ENCODE data around the gene FUBP1. TPM values are rescaled to one million over a fixed set of nuclear protein-coding genes. Genes with fewer than 3 reads are reported as not detected.
"Not testable (repeated sequence)": the region's sequence is repeated elsewhere in the genome, so short reads cannot be mapped to it uniquely, and the experiment has no call there.

Gene FUBP1
- total RNA-seq, 1 donor from 2014 or later: 134 TPM

DNA sequence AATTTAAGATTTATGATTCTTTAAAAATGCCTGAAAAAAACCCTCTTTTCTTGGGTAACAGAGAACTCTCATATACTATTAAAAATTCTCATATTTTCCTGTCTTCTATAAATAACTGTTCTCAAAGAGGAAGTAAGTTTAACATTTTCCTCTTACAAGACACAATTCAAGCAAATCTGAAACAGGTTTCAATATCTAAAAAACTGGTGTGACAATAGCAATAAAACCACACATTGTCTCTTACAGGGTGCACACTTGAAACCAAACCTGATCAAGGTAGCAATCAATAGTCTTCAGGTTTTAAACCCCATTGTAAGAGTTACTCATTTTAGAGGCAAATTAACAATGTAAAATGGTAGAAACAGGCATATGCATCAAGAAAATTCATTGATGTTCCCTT, 28.0 kb downstream of the FUBP1 start:
- DNase-seq (ENCODE audit: low read depth): no peak

DNA sequence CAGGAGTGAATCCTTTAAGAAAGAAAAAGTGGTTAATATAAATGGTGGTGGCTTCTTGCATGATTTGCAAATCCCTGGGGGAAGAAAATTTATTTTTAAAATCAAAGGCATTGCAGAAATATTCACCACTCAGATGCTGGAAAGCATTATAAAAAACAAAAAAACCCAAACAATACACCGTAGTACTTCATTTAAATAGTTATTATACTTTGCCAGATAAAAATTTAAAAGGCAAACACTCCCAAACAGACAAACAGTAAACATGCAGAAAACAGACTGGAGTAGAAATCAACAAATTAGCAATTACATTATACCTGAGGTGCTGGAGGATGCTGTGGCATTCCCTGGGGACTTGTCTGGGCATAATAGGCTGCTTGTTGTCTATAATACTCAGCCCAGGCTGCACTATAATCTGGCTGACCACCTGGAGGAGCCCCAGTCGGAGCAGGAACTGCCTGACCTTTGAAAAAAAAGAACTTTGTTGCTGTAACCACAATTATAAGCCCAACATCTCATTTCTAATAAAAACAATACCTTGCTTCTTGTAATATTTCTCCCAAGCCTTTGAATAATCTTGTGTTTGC, 29.9 kb downstream of the FUBP1 start:
- DNase-seq (ENCODE audit: low read depth): peak; percentile 55

DNA sequence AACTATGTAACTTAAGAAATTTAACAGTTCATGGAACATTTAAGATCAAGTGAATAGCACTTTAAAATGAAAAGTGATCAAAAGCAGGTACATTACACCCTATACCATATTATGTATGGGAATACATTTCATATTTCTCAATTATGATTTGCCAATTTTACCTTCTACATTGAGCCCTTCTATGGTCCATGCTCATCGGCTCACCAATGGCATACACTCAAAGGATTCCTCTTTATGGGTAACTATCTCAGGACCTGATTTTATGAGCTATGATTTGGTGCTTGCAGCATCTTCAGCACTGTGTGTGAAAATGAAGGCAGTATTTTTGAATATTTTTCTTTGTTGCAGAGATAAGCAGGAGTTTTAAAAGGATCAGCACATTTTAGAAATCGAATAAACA, 33.5 kb downstream of the FUBP1 start:
- DNase-seq (ENCODE audit: low read depth): no peak

DNA sequence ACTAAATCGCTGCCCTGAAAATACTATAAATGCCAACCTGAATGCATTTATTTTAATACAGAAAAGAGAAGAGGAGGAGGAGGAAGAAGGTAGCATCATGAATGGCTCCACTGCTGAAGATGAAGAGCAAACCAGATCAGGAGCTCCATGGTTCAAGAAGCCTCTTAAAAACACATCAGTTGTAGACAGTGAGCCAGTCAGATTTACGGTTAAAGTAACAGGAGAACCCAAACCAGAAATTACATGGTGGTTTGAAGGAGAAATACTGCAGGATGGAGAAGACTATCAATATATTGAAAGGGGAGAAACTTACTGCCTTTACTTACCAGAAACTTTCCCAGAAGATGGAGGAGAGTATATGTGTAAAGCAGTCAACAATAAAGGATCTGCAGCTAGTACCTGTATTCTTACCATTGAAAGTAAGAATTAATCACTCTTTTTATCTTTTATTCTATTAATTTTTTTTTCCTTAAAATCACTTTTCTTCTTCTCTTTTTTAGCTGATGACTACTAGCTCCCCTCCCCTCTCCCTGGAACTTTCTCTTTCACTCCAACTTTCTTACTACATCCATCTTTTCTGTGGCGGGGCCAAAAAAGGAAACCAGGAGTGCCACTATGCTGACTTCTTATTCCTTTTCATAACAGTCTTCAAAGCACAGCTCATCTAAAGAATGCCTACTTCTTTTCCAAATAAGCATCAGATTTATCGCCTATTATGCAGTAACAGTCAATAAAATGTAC, 36.3 kb downstream of the FUBP1 start:
- no peak for DNase-seq (ENCODE audit: low read depth)

DNA sequence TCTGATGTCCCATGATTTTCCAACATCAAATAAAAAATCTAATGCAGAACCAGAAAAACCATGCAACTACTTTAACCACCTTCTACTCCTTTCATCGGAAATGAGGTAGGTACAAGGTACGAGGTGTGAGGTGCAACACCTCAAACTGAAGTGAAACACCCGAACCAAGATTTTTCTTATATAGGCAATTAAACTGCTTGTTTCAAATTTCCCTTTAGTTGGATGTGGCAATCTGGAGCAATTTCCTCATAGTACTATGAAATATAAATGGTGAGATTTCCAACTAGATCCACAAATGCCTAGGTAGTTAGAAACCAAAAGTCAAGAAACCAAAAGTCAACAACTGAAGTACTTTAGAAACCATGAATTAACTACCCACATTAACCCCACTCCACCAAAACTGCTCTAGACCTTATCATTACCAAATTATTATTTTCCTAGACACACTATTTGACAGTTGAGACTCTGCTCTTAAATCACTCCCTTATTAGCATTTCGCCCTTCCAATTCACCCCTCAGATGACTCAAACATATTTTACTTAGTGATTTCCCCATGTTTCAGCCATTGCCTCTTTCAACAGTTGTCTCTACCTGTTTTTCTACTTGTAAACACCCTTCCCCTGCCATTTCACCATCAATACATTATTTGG, 37.8 kb downstream of the FUBP1 start:
- DNase-seq (ENCODE audit: low read depth): no peak

DNA sequence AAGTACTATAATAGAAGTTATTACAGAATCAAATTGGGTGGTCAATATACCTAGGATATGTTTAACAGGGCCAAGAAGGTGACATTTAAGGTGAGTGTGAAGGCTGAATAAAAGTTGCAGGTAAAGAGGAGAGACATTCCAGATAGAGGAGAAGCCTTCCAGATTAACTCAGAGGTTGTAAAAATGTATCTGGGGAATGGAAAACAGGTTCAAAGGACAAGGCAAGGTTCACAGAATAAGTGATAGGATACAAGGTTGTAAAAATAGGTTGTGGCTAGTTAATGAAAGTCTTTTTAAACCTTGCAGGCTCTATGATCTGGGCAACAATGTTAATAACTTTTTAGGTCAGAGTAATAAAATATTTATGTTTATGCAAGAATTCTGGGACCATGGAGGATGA, 40.2 kb downstream of the FUBP1 start:
- no peak for DNase-seq (ENCODE audit: low read depth)

DNA sequence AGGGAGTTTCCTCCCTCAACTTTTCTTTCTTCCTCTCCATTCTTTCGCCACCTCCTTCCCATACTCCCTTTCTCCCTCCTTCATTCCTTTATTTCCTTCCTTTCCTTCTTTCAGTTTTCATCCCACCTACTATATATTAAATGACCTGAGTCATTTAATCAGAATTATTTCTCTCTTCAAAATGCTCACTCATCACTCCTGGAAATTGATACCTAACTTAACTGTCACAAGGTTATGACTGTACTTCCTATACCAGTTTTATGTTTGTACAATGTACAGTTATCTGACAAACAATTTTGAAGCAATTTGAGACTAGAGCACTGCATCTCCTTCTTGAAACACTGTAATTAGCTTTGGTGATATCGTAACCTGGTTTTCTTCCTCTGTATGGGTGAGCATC, 49.1 kb downstream of the FUBP1 start:
- DNase-seq (ENCODE audit: low read depth): no peak

DNA sequence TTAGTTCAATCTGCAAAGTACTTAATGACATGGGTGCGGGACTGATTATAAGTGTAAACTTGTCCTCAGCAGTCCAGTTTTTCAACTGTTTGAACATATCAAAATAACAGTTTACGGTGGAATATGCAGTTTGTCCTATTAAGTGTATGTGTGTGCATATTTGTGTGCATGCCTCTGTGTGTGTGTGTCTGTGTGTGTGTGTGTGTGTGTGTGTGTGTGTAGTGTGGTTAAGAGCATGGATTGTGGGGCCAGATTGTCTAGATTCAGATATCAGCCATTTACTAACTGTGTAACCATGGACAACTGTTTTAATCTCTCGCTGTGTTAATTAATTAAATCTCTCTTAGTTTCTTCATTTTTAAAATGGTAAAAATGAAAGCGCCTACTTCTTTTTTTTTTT, 51.5 kb downstream of the FUBP1 start:
- DNase-seq (ENCODE audit: low read depth): no peak

DNA sequence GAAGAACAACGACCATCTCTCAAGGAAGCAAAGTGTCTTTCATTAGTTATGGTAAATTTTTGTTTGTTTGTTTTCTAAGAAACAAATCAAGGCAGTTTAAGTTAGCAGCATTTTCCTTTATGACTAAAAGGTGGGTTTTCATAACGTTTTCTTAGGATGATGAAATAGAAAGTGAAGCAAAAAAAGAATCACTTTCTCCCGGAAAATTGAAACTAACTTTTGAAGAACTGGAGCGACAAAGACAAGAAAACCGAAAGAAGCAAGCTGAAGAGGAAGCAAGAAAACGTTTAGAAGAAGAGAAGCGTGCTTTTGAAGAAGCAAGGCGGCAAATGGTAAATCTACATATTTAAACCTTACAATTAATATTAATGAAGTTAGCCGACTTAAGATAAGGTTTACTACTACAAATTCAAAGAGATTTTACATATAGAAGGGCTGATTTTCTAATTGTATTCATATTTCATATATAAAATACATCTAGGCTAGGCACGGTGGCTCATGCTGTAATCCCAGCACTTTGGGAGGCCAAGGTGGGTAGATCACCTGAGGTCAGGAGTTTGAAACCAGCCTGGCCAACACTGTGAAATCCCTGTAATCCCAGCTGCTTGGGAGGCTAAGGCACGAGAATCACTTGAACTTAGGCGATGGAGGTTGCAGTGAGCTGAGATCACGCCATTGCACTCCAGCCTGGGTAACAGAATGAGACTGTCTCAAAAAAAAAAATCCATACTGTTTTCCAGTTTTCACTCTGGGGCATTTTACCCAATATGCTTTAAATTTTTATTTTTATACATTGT, 52.1 kb downstream of the FUBP1 start:
- no peak for DNase-seq (ENCODE audit: low read depth)

DNA sequence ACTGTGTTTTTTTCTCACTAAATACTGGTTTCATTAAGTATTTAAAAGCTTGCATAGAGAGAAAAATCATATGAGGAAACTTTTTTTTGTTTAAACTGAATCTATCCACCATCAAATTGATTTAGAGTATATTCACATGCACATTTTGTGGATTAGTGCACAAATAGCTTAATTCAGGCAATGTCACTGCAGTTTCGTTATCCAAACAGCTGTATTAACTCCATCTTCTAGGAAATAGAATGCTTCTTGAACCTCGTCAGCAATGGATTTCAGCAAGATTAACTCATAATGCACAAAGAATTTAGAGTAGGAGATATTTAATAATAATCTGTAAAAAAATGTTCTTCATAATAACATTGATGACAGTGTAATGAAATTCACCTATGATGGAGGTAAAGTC, 52.9 kb downstream of the FUBP1 start:
- DNase-seq (ENCODE audit: low read depth): no peak

DNA sequence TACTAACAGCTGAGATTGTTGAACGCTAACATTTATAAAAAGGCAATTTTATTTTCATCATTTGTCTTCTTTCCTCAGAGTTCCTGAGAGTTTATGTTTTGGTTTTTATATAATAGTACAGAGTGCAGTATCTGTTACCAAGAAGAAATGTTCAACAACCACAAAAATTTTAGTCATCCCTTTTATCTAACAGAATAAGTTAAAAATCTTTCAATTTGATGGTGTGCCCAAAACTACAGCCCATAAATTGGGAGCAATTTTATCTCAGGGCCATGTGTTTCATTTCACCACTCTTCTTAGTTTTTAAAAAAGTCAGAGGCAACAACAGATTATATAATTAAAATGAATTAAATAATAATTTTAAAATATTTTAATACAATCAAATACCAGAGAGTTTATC, 53.4 kb downstream of the FUBP1 start:
- peak; percentile 49 for DNase-seq (ENCODE audit: low read depth)

DNA sequence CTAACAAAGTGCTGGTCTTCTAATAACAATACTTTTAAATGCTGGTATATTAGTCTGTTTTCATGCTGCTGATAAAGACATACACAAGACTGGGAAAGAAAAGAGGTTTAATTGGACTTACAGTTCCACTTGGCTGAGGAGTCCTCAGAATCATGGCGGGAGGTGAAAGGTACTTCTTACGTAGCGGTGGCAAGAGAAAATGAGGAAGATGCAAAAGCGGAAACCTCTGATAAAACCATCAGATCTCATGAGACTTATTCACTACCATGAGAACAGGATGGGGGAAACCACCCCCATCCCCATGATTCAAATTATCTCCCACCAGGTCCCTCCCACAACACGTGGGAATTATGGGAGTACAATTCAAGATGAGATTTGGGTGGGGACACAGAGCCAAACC, 60.0 kb downstream of the FUBP1 start:
- not testable (repeated sequence) for DNase-seq (ENCODE audit: low read depth)

DNA sequence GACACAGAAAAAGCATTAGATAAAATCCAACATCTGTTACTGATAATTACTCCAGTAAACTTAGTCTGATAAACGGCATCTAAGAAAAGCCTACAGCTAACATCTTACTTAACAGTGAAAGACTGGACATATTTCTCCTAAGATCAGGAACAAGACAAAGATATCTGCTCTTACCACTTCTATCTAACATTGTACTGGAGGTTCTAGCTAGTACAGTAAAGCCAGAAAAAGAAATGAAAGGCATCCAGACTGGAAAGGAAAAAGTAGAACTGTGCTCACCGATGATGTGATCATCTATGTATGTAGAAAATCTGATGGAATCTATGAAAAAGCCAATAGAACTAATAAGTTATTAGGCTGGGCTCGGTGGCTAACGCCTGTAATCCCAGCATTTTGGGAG, 68.8 kb downstream of the FUBP1 start:
- DNase-seq (ENCODE audit: low read depth): no peak

DNA sequence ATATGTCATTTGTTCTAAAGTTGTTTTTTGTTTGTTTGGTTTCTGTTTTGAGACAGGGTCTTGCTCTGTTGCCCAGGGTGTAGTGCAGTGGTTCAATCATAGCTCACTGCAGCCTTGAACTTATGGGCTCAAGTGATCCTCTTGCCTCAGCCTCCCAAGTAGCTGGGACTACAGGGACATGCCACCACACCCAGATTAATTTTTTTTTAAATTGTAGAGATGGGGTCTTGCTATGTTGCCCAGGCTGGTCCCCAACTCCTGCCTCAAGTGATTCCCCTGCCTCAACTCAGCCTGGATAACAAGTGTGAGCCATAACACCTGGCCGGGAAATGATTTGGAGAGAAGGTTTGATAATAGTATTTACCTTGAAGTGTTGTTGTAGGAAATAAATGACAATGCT, 72.2 kb downstream of the FUBP1 start:
- DNase-seq (ENCODE audit: low read depth): no peak

DNA sequence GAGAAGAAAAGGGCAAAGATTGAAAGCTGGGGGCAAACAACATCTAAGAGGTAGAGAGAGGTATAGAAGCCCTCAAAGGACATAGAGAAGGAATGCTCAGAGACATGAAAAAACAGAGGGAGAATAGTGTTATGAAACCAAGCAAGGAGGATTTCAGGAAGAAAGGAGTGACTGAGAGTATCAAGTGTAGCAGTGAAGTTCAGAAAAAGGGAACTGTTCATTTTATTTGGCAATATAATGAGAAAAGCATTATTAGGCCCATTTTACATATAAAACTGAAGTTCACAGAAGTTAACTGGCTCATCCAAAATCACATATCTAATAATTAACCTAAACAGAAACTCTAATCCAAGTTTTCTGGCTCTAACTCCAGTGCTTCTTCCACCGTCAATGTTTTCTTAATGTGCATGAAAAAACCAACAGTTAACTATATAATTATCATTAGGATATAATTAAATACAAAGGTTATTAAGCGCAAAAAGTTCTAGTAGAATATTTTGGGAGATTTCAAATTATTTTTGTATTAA, 72.8 kb downstream of the FUBP1 start:
- no peak for DNase-seq (ENCODE audit: low read depth)

DNA sequence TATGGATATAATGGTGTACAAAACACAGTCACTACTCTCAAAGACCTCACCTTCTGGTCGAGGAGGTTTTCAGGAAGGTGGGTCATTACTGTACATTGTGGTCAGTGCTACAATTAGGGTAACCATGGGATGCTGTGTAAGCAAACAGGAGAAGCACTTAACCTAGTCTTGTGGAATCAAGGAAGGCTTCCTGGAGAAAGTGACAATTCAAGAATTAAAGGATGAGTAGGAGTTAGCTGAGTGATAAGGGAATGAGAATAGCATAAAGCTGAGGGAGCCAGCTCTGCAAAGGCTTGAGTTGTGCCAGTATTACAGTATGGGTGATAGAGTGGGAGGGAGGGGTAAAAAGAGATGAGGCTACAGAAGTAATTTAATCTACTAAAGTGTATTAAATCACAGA, 73.3 kb downstream of the FUBP1 start:
- DNase-seq (ENCODE audit: low read depth): no peak

DNA sequence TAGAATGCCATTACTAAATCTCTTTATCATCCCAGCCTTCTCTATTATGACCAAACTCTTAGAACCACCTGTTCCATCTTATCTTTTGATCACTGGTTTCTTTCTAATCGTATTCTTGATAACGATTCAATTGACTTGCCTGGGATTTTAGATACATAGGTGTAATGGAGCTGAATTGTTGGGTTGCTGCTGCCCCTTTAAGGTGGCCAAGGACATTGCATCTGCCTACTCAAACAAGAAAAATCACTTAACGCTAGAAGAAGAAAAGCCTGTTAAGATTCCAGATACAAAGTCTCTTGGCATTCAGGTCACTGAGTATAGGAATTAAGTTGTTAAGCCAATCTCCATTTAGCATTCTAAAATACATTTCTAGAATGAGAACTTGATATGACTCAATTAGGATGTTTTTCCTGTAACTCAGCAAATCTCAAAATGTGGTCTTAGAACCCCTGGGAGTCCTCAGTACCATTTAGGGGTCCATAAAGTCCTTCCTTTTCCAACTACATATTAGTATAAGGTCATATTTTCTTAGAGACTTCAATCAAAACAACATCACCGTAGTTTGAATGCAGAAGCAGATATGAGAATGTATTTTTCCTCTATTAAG, 78.1 kb downstream of the FUBP1 start:
- DNase-seq (ENCODE audit: low read depth): peak; percentile 49

DNA sequence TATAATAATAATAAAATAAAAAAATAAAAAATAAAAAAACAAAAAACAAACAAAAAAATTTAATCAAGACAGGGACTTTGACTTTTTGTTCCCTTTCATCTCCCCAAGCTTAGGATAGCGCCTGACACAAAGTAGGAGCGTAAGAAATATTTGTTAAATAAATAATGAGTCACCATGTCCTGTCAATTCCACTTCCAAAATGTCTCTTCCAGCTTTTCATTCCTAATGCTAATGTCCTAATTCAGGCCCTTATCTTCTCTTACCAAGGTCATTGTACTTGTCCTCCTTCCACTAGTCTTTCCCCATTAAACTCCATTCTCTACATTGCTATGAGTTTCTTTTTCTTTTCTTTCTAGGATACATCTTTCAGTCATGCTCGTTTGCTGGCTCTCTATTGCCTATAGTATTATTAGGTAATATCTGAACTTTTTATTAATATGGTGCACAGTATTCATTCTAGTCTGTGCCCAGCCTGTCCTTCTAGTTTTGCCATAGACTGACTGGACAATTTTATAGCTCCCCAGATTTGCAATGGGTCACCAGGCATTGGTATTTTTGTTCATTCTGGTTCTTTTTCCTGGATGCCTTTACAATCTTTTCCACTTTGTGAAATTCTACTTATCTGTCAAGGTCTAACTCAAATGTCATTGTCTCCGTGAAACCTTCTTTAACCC, 79.1 kb downstream of the FUBP1 start:
- DNase-seq (ENCODE audit: low read depth): no peak
